HepG2 (cell line): ENCODE data around the gene TSHZ2. TPM values are rescaled to one million over a fixed set of nuclear protein-coding genes. Genes with fewer than 3 reads are reported as not detected.

Experiments used
- ATAC-seq: fragments of 200-7000 bp; cut with Tn5 transposase; 3 replicates; pipeline ENCODE4 v1.9.1; 2020; ENCODE audit warnings: mild to moderate bottlenecking, moderate library complexity
- BruUV-seq: library from RNA; stranded (reverse); fragments of 400-500 nt; replicated peaks from 2 replicates; lab custom pipeline; 2021; lab: Mats Ljungman, UMichigan
- CTCF ChIA-PET: fragments of 300-600 bp; formaldehyde crosslinking; extraction: SDS; loops from one replicate; lab custom pipeline; 2021; ENCODE audit warnings: low total read pairs, inconsistent platforms, low intra/inter-chr PET ratio; lab: Yijun Ruan, JAX
- POLR2A ChIA-PET: fragments of 350-600 bp; sonication (Branson Sonifier 250); formaldehyde crosslinking; loops from one replicate; lab custom pipeline; 2020; ENCODE audit warnings: antibody characterized with exemption, inconsistent platforms; lab: Yijun Ruan, JAX
- DNase-seq: peaks from one replicate; pipeline ENCODE4 v3.0.0-alpha.2; 2015; ENCODE audit warnings: low spot score
- FAIRE-seq: peaks from 3 replicates; lab custom pipeline; 2011; peaks lifted over from hg19 to GRCh38; lab: Jason Lieb, UNC
- H2AFZ ChIP-seq: one replicate; pipeline ENCODE4 v1.6.1; 2011; ENCODE audit warnings: low read length, inconsistent platforms
- H3K27ac ChIP-seq: fragments of 300-600 bp; 3 replicates; pipeline ENCODE4 v1.8.0; 2011; ENCODE audit warnings: mixed run types, mild to moderate bottlenecking, mixed read lengths, low read length, inconsistent platforms; ENCODE audit not compliant: insufficient read depth; ENCODE audit errors: extremely low read length
- H3K27me3 ChIP-seq, 2 experiments: fragments of 200-600 bp in 1 of 2; 2 replicates in 1 of 2; 3 replicates in 1 of 2; pipeline versions ENCODE4 v1.6.0 to v1.8.0; 2011; ENCODE audit warnings: low read length in 2 of 2, mild to moderate bottlenecking in 2 of 2, moderate library complexity in 2 of 2, inconsistent platforms in 1 of 2; ENCODE audit not compliant: insufficient read depth in 2 of 2, control insufficient read depth in 1 of 2
- H3K36me3 ChIP-seq, 2 experiments: fragments of 200-600 bp in 1 of 2; replicated peaks in 1 of 2; 2 replicates in 1 of 2; 3 replicates in 1 of 2; pipeline versions ENCODE4 v1.5.1 to v1.8.0; 2011; ENCODE audit warnings: low read length in 2 of 2, inconsistent platforms in 1 of 2; ENCODE audit not compliant: insufficient read depth in 2 of 2, control insufficient read depth in 1 of 2
- H3K4me1 ChIP-seq: 2 replicates; pipeline ENCODE4 v1.5.1; 2012; ENCODE audit warnings: low read length, inconsistent platforms; ENCODE audit not compliant: insufficient read depth
- H3K4me2 ChIP-seq: 2 replicates; pipeline ENCODE4 v1.6.0; 2011; ENCODE audit warnings: low read depth, low read length, inconsistent platforms
- H3K4me3 ChIP-seq, 3 experiments: fragments of 200-600 bp in 1 of 3; sonication (generic), shearing (Covaris generic) in 1 of 3; replicated peaks in 1 of 3; 2 replicates each; pipeline ENCODE4 v1.5.1; 2011 to 2016; ENCODE audit warnings: low read length in 3 of 3, inconsistent platforms in 2 of 3, low read depth in 2 of 3, mild to moderate bottlenecking in 2 of 3, control low read depth in 1 of 3, mixed read lengths in 1 of 3; ENCODE audit not compliant: insufficient read depth in 1 of 3
- H3K79me2 ChIP-seq: one replicate; pipeline ENCODE4 v1.6.1; 2011; ENCODE audit warnings: low read length, inconsistent platforms; ENCODE audit not compliant: insufficient read depth
- H3K9ac ChIP-seq: 2 replicates; pipeline ENCODE4 v1.6.0; 2011; ENCODE audit warnings: mild to moderate bottlenecking, low read depth, low read length, inconsistent platforms; ENCODE audit not compliant: insufficient read depth
- H3K9me3 ChIP-seq: 2 replicates; pipeline ENCODE4 v1.5.1; 2012; ENCODE audit warnings: mild to moderate bottlenecking, low read length
- H4K20me1 ChIP-seq: 2 replicates; pipeline ENCODE4 v1.6.0; 2011; ENCODE audit warnings: inconsistent platforms, mild to moderate bottlenecking, low read length, moderate library complexity; ENCODE audit not compliant: insufficient read depth
- ATRX ChIP-seq: sonication (generic); formaldehyde crosslinking; IDR thresholded peaks from 2 replicates; pipeline ENCODE4 v1.4.0; 2020; ENCODE audit warnings: missing genetic modification reagents, borderline replicate concordance
- CBX5 ChIP-seq: sonication (generic); formaldehyde crosslinking; IDR thresholded peaks from 2 replicates; pipeline ENCODE4 v1.4.0; 2020; ENCODE audit warnings: missing genetic modification reagents, borderline replicate concordance
- ETV5 ChIP-seq: IDR thresholded peaks from 2 replicates; pipeline ENCODE4 v1.6.1; 2018; ENCODE audit warnings: missing biosample characterization, missing genetic modification reagents, inconsistent platforms, borderline replicate concordance
- HNRNPK ChIP-seq: fragments of 200-400 bp; formaldehyde crosslinking; IDR thresholded peaks from 2 replicates; pipeline ENCODE4 v1.6.1; 2018; ENCODE audit warnings: low read length, low read depth, moderate library complexity, mild to moderate bottlenecking; ENCODE audit not compliant: poor library complexity, severe bottlenecking
- MAFF ChIP-seq: IDR thresholded peaks from 2 replicates; pipeline ENCODE4 v1.6.1; 2011; ENCODE audit warnings: low read depth, low read length, improper control_type of control experiment
- MIXL1 ChIP-seq: IDR thresholded peaks from 2 replicates; pipeline ENCODE4 v1.6.1; 2016
- RFXANK ChIP-seq: IDR thresholded peaks from 2 replicates; pipeline ENCODE4 v1.6.1; 2016
- RFXAP ChIP-seq: sonication (generic); formaldehyde crosslinking; IDR thresholded peaks from 2 replicates; pipeline ENCODE4 v1.4.0; 2020; ENCODE audit warnings: missing genetic modification reagents, borderline replicate concordance
- SNAPC2 ChIP-seq: sonication (generic); formaldehyde crosslinking; IDR thresholded peaks from 2 replicates; pipeline ENCODE4 v1.8.1; 2022; ENCODE audit warnings: mild to moderate bottlenecking, missing genetic modification reagents
- ZFYVE20 ChIP-seq: sonication (generic); formaldehyde crosslinking; IDR thresholded peaks from 2 replicates; pipeline ENCODE4 v1.8.0; 2023; ENCODE audit warnings: low read depth, mild to moderate bottlenecking, moderate library complexity, missing genetic modification reagents, borderline replicate concordance
- ZNF326 ChIP-seq: sonication (generic); formaldehyde crosslinking; IDR thresholded peaks from 2 replicates; pipeline ENCODE4 v1.4.0; 2020; ENCODE audit warnings: missing genetic modification reagents, borderline replicate concordance
- WGBS: methylation state at CpG from one replicate; pipeline ENCODE4 v1.1.6; 2017; ENCODE audit warnings: low lambda C conversion rate; 5-methylcytosine and 5-hydroxymethylcytosine counted together
- in situ Hi-C: cut with HindIII; loops from 2 replicates; pipeline ENCODE4 v1.10.0; 2017; ENCODE audit warnings: low pct_unique_long_range_greater_than_20kb; ENCODE audit not compliant: extremely low pct_ligation_motif_present
- intact Hi-C: fragments of 100-400 bp; cut with micrococcal nuclease; formaldehyde crosslinking; loops from one replicate; pipeline ENCODE4 v1.10.0; 2022; ENCODE audit not compliant: unreplicated experiment
- polyA plus RNA-seq, 8 experiments: library from polyadenylated mRNA; depleted of rRNA in 3 of 8; stranded (reverse) in 7 of 8; unstranded in 1 of 8; fragments of >200 nt; fragmentation: Illumina TruSeq in 4 of 8; extraction: Trizol in 4 of 8; gene quantifications; 2 replicates each; pipeline versions ENCODE4 v1.2.1 to v1.2.3, GENCODE V29; 2011 to 2016; ENCODE audit warnings: low read depth in 4 of 8, missing spikeins in 1 of 8, mixed read lengths in 1 of 8; ENCODE audit not compliant: insufficient read depth in 1 of 8
- total RNA-seq, 5 experiments: library from RNA; depleted of rRNA; stranded (reverse); fragments of >200 nt; fragmentation: Illumina TruSeq; extraction: Trizol; gene quantifications; 2 replicates each; pipeline ENCODE4 v1.2.3, GENCODE V29; 2016; ENCODE audit warnings: low read depth in 1 of 5
- TF ChIP-seq, protein P1 (sequence below): sonication (generic); IDR thresholded peaks from 2 replicates; pipeline ENCODE4 v1.6.1; 2016; ENCODE audit warnings: low read depth, borderline replicate concordance
- TF ChIP-seq, protein P2 (sequence below): sonication (generic); formaldehyde crosslinking; IDR thresholded peaks from 2 replicates; pipeline ENCODE4 v1.5.0; 2020; ENCODE audit warnings: mild to moderate bottlenecking, missing genetic modification reagents
- TF ChIP-seq, protein P3 (sequence below): sonication (generic); formaldehyde crosslinking; IDR thresholded peaks from 2 replicates; pipeline ENCODE4 v1.9.0; 2021; ENCODE audit warnings: missing genetic modification reagents, borderline replicate concordance
- TF ChIP-seq, protein P4 (sequence below), 2 experiments: sonication (generic) in 1 of 2; formaldehyde crosslinking in 1 of 2; IDR thresholded peaks; 2 replicates each; pipeline versions ENCODE4 v1.5.1 to v1.6.1; 2011 to 2020; ENCODE audit warnings: borderline replicate concordance in 1 of 2, low read depth in 1 of 2, low read length in 1 of 2, mild to moderate bottlenecking in 1 of 2, missing genetic modification reagents in 1 of 2, moderate library complexity in 1 of 2

Gene TSHZ2
- total and polyA plus RNA-seq, 2 of the 13 experiments (the other 11 are each of a cell fraction or from before 2014, with no cell fraction given), result 0.01 TPM; not detected in 1

DNA sequence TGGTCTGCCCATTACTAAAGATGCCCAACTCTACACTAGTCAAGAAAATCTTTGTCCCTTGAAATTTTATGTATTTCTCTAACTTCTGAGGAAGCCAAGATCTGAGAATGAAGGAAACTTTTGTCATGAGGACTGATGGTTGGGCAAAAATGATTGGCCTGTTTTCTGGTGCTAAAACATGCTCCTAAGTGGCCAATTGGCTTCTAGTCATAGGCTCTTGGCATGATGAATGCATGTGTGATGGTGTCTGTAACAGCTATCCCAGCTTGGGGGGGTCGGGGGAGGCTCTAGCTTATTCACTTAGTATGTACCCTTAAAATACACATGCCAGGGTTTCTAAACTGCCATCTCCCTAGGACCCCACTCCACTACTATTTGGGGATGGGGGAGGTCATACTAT lies 392.9 kb downstream of the TSHZ2 start:
- H3K9ac ChIP-seq, result no peak overlapping the region
- H2AFZ ChIP-seq, result no peak overlapping the region
- intact Hi-C loops (no loop called here), in situ Hi-C loops (no loop called here)
- TF ChIP-seq, protein P1, sequence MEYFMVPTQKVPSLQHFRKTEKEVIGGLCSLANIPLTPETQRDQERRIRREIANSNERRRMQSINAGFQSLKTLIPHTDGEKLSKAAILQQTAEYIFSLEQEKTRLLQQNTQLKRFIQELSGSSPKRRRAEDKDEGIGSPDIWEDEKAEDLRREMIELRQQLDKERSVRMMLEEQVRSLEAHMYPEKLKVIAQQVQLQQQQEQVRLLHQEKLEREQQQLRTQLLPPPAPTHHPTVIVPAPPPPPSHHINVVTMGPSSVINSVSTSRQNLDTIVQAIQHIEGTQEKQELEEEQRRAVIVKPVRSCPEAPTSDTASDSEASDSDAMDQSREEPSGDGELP, result no peak
- no peak for TF ChIP-seq CBX5 (CRISPR knock-in tag)
- TF ChIP-seq, protein P2, sequence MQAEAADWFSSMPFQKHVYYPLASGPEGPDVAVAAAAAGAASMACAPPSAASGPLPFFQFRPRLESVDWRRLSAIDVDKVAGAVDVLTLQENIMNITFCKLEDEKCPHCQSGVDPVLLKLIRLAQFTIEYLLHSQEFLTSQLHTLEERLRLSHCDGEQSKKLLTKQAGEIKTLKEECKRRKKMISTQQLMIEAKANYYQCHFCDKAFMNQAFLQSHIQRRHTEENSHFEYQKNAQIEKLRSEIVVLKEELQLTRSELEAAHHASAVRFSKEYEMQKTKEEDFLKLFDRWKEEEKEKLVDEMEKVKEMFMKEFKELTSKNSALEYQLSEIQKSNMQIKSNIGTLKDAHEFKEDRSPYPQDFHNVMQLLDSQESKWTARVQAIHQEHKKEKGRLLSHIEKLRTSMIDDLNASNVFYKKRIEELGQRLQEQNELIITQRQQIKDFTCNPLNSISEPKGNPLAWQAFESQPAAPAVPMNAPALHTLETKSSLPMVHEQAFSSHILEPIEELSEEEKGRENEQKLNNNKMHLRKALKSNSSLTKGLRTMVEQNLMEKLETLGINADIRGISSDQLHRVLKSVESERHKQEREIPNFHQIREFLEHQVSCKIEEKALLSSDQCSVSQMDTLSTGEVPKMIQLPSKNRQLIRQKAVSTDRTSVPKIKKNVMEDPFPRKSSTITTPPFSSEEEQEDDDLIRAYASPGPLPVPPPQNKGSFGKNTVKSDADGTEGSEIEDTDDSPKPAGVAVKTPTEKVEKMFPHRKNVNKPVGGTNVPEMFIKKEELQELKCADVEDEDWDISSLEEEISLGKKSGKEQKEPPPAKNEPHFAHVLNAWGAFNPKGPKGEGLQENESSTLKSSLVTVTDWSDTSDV, result no peak
- no peak for TF ChIP-seq ATRX (CRISPR knock-in tag)
- TF ChIP-seq HNRNPK, result no peak
- TF ChIP-seq, protein P3, sequence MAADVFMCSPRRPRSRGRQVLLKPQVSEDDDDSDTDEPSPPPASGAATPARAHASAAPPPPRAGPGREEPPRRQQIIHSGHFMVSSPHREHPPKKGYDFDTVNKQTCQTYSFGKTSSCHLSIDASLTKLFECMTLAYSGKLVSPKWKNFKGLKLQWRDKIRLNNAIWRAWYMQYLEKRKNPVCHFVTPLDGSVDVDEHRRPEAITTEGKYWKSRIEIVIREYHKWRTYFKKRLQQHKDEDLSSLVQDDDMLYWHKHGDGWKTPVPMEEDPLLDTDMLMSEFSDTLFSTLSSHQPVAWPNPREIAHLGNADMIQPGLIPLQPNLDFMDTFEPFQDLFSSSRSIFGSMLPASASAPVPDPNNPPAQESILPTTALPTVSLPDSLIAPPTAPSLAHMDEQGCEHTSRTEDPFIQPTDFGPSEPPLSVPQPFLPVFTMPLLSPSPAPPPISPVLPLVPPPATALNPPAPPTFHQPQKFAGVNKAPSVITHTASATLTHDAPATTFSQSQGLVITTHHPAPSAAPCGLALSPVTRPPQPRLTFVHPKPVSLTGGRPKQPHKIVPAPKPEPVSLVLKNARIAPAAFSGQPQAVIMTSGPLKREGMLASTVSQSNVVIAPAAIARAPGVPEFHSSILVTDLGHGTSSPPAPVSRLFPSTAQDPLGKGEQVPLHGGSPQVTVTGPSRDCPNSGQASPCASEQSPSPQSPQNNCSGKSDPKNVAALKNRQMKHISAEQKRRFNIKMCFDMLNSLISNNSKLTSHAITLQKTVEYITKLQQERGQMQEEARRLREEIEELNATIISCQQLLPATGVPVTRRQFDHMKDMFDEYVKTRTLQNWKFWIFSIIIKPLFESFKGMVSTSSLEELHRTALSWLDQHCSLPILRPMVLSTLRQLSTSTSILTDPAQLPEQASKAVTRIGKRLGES (CRISPR knock-in tag), result no peak
- no peak for TF ChIP-seq ETV5 (CRISPR knock-in tag)
- TF ChIP-seq RFXANK (CRISPR knock-in tag), result no peak
- TF ChIP-seq SNAPC2 (CRISPR knock-in tag), result no peak
- TF ChIP-seq, protein P4, sequence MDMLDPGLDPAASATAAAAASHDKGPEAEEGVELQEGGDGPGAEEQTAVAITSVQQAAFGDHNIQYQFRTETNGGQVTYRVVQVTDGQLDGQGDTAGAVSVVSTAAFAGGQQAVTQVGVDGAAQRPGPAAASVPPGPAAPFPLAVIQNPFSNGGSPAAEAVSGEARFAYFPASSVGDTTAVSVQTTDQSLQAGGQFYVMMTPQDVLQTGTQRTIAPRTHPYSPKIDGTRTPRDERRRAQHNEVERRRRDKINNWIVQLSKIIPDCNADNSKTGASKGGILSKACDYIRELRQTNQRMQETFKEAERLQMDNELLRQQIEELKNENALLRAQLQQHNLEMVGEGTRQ (IDR thresholded peaks at IDR 0.05; ENCODE audit: low read depth, low read length), result no peak
- TF ChIP-seq, protein P4 (CRISPR knock-in tag; IDR thresholded peaks at IDR 0.05; ENCODE audit: borderline replicate concordance), result no peak
- no peak for TF ChIP-seq ZFYVE20 (CRISPR knock-in tag)
- no peak for TF ChIP-seq MAFF
- no peak for TF ChIP-seq MIXL1 (CRISPR knock-in tag)
- no peak for TF ChIP-seq ZNF326 (CRISPR knock-in tag)
- no peak for TF ChIP-seq RFXAP (CRISPR knock-in tag)
- no peak overlapping the region for H3K4me3 ChIP-seq
- no TSS peak for BruUV-seq
- no peak overlapping the region for H3K27ac ChIP-seq
- no peaks in the 10 kb centered on the region for H3K9me3 ChIP-seq
- POLR2A ChIA-PET, result no interaction called here
- H4K20me1 ChIP-seq, result no peaks in the 10 kb centered on the region
- H3K4me1 ChIP-seq, result peaks cover 16% of the 10 kb centered on the region
- FAIRE-seq, result no peak
- H3K27me3 ChIP-seq, result no peaks in the 10 kb centered on the region
- no peak overlapping the region for H3K4me2 ChIP-seq
- CTCF ChIA-PET, result no interaction called here
- no peak for ATAC-seq
- no peak for DNase-seq
- H3K79me2 ChIP-seq, result no peaks in the 10 kb centered on the region
- 0% methylated on average over 1 of the region's 1 CpG for WGBS
- no peaks in the 10 kb centered on the region for H3K36me3 ChIP-seq
